Measurements from ENCODE around the gene TIGIT.

DNA sequence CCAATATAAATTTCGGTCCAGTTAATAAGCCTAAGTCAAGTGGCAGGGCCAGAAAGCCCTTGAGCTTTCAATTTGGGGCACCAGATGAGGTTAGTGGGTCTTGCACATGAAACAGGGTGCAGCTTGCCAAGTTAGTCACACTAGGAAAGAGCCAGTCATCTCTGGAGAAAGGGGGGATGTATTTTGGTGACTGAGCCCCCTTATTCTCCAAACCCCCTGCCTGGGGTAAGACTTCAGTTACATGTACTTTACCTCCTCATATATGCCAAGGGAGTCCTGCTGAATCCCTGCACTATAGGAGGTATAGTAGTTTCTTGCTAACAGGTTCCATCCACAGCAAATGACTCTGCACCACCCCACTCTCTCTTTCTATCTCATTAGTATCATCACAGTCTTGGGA lies 62.7 kb downstream of the TIGIT start:
- TF ChIP-seq SIN3A (IDR thresholded peaks at IDR 0.05; ENCODE audit: borderline replicate concordance, insufficient read depth, low read length) (no peak), POLR2AphosphoS5 (IDR thresholded peaks at IDR 0.05; ENCODE audit: low read depth, low read length) (no peak), FOXP2 (optimal IDR thresholded peaks at IDR 0.05; ENCODE audit: borderline replicate concordance, extremely low read depth, extremely low read length, insufficient read depth) (no peak), TAF1 (IDR thresholded peaks at IDR 0.05; ENCODE audit: borderline replicate concordance, insufficient read depth, low read length) (no peak)
- TF ChIP-seq, protein P1, sequence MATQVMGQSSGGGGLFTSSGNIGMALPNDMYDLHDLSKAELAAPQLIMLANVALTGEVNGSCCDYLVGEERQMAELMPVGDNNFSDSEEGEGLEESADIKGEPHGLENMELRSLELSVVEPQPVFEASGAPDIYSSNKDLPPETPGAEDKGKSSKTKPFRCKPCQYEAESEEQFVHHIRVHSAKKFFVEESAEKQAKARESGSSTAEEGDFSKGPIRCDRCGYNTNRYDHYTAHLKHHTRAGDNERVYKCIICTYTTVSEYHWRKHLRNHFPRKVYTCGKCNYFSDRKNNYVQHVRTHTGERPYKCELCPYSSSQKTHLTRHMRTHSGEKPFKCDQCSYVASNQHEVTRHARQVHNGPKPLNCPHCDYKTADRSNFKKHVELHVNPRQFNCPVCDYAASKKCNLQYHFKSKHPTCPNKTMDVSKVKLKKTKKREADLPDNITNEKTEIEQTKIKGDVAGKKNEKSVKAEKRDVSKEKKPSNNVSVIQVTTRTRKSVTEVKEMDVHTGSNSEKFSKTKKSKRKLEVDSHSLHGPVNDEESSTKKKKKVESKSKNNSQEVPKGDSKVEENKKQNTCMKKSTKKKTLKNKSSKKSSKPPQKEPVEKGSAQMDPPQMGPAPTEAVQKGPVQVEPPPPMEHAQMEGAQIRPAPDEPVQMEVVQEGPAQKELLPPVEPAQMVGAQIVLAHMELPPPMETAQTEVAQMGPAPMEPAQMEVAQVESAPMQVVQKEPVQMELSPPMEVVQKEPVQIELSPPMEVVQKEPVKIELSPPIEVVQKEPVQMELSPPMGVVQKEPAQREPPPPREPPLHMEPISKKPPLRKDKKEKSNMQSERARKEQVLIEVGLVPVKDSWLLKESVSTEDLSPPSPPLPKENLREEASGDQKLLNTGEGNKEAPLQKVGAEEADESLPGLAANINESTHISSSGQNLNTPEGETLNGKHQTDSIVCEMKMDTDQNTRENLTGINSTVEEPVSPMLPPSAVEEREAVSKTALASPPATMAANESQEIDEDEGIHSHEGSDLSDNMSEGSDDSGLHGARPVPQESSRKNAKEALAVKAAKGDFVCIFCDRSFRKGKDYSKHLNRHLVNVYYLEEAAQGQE (IDR thresholded peaks at IDR 0.05; ENCODE audit: insufficient read depth in 1 of 2, low read depth in 2 of 2, low read length in 2 of 2) = no peak
